BLaER1 treated with 17β-estradiol and CSF1 and Interleukin-3, amounts not matched to agents 10 nM and 100 nM (cell line): ENCODE measurements around the gene CFAP100.

Experiments used
- H3K27ac ChIP-seq, 11 experiments: shearing (Covaris generic); formaldehyde crosslinking; 2 replicates each; pipeline ENCODE4 v1.8.1; 2022
- H3K27me3 ChIP-seq, 11 experiments: shearing (Covaris generic); formaldehyde crosslinking; 2 replicates each; pipeline ENCODE4 v1.8.1; 2022
- H3K36me3 ChIP-seq, 11 experiments: shearing (Covaris generic); formaldehyde crosslinking; 2 replicates each; pipeline ENCODE4 v1.8.1; 2022
- H3K4me1 ChIP-seq, 10 experiments: shearing (Covaris generic); formaldehyde crosslinking; 2 replicates each; pipeline ENCODE4 v1.8.1; 2022
- H3K4me2 ChIP-seq, 11 experiments: shearing (Covaris generic); formaldehyde crosslinking; 2 replicates each; pipeline ENCODE4 v1.8.1; 2022
- H3K4me3 ChIP-seq, 10 experiments: shearing (Covaris generic); formaldehyde crosslinking; 2 replicates each; pipeline ENCODE4 v1.8.1; 2022
- H3K9ac ChIP-seq, 11 experiments: shearing (Covaris generic); formaldehyde crosslinking; 2 replicates each; pipeline ENCODE4 v1.8.1; 2022
- H3K9me3 ChIP-seq, 11 experiments: shearing (Covaris generic); formaldehyde crosslinking; replicated peaks in 1 of 11; 2 replicates each; pipeline ENCODE4 v1.8.1; 2022
- H4K20me1 ChIP-seq, 11 experiments: shearing (Covaris generic); formaldehyde crosslinking; 2 replicates each; pipeline ENCODE4 v1.8.1; 2022
- Cebpa-rat ChIP-seq, 11 experiments: shearing (Covaris generic); IDR thresholded peaks; 2 replicates each; pipeline ENCODE4 v1.8.1; 2022

CFAP100 gene

DNA sequence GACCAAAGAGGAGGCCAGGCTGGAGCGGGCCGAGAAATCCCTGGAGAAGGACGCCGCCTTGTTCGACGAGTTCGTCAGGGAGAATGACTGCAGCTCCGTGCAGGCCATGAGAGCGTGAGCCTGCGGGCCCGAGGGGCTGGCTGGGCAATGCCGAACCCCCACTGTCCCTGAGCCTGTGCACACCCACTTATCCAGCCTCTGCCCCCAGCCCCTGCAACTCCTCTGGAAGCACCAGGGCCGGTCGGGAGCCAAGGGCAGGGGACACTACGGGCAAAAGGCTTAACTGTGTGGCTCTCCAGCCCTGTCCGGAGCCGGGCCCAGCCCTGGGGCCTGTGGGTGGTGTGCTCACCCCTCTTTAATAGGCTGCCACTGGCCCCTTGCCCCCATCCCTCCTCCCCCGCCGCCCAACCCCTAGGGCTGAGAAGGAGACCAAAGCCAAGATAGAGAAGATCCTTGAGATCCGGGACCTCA lies 24.0 kb downstream of the CFAP100 start:
- H4K20me1 ChIP-seq = peaks cover 0 to 26% (median 0%) of the 10 kb centered on the region in 11 experiments; a peak in 3 of 22 replicates
- TF ChIP-seq Cebpa-rat (IDR thresholded peaks at IDR 0.05) = no peak
- no peaks in the 10 kb centered on the region for H3K36me3 ChIP-seq
- H3K27ac ChIP-seq = no peak overlapping the region
- no peak overlapping the region for H3K4me2 ChIP-seq
- H3K27me3 ChIP-seq = peaks cover 0 to 7% (median 0%) of the 10 kb centered on the region in 11 experiments; a peak in 2 of 22 replicates
- no peak overlapping the region for H3K4me3 ChIP-seq
- no peak overlapping the region for H3K9ac ChIP-seq
- no peaks in the 10 kb centered on the region for H3K4me1 ChIP-seq
- no peaks in the 10 kb centered on the region for H3K9me3 ChIP-seq

DNA sequence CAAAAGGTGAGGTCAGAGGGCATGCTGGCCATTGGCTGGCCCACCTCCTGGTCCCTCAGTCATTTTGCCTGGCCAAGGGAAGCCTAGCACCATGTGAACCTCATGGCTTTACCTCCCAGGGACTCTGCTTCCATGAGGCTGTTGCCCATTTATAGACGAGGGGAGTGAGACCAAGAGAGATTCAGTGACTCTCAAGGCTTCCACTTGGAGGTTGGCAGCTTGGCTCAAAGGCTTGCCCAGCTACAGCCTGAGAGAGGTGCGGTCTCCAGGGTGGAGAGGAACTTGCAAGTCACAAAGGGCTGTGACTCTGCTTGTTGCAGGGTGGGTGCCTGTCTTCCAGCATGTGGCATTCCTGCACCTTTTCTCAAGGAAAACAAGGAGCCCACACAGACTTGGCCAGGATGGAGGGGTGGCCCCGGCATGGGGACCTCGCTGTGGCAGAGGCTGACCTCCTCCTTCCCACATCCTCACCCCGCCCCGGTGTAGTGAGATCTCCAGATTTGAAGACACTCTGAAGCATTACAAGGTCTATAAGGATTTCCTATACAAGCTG lies 24.5 kb downstream of the CFAP100 start:
- no peak for TF ChIP-seq Cebpa-rat (IDR thresholded peaks at IDR 0.05)
- Histone ChIP-seq H3K36me3 (no peaks in the 10 kb centered on the region), H3K27ac (no peak overlapping the region), H3K27me3 (peaks cover 0 to 7% (median 0%) of the 10 kb centered on the region in 11 experiments; a peak in 2 of 22 replicates), H3K4me3 (no peak overlapping the region), H3K9me3 (no peaks in the 10 kb centered on the region), H3K4me1 (no peaks in the 10 kb centered on the region), H3K9ac (no peak overlapping the region), H3K4me2 (no peak overlapping the region), H4K20me1 (peaks cover 0 to 26% (median 0%) of the 10 kb centered on the region in 11 experiments; a peak in 3 of 22 replicates)

DNA sequence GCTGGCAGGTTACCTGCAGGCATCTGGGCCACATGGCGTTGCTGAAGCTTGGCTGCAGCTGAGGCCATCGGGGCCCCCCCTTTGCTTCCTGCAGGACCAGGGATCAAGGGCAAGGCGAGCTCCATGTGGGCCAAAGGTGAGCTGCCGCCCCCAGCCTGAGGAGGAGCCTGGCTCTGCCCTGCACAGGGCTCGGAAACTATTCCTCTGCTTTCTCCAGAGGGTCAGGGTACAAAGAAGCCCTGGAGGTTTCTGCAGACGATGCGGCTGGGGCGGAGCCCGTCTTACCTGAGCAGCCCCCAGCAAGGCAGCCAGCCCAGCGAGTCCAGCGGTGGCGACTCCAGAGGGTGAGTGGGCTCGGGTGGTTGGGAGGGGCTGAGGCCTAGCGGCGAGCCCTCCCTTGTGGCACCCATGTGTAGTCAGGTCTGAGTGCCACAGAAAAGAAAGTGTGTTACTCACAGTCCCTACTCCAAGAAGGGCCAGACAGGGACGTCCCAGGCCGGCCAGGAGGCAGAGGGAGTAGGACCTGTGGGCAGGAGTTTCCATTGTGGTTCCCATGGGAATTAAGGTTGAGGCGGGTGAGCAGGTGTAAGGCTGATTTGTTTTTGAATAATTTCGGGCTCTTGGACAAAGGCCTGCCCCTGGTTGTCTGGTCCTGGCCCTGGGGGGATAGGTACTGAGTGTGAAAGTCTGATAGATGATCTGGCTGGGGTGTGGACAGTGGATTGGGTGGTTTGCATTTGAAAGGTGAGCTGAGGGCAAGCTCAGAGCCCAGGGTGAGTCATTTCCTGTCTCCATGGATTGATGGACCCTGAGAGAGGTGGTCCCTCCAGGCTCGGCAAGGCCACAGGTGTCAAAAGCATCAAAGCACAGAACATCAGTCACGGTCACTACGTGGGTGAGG lies 25.4 kb downstream of the CFAP100 start:
- Histone ChIP-seq H4K20me1 (peaks cover 0 to 26% (median 0%) of the 10 kb centered on the region in 11 experiments; a peak in 3 of 22 replicates), H3K27me3 (peaks cover 0 to 7% (median 0%) of the 10 kb centered on the region in 11 experiments; a peak in 2 of 22 replicates), H3K4me1 (no peaks in the 10 kb centered on the region), H3K9me3 (peaks cover 0 to 5% (median 0%) of the 10 kb centered on the region in 11 experiments; a peak in 2 of 22 replicates), H3K4me3 (no peak overlapping the region), H3K4me2 (no peak overlapping the region), H3K27ac (no peak overlapping the region), H3K36me3 (0 out of 22 replicates have a peak, but pooled peaks cover 0 to 5% (median 0%) of the 10 kb centered on the region in 11 experiments), H3K9ac (no peak overlapping the region)
- no peak for TF ChIP-seq Cebpa-rat (IDR thresholded peaks at IDR 0.05)

DNA sequence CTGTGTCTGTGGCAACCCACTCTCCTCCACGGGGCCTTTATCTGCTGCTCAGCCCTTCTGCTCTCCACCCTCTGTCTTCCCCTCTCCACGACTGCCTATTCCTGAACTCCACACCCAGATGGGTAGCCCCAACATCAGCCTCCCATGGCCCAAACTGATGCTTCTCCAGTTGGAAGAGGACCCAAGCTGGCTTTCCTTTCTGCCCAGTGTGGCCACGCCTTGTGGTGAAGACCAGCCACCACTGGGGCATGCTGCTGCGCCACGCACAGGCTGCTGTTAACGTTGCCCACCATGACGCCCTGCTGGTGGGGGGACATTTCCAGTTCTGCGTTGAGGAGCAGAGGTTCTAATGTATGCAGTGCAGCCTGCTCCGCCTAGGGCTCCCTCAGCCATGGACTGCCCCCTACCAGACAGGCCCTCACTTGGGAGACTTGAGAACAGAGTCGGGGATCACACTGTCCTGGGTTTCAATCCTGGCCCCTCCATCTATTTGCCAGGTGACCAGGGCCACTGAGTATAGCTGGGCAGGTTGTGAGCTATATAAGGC lies 26.9 kb downstream of the CFAP100 start:
- H3K36me3 ChIP-seq = 0 out of 22 replicates have a peak, but pooled peaks cover 0 to 5% (median 0%) of the 10 kb centered on the region in 11 experiments
- no peak overlapping the region for H3K27ac ChIP-seq
- H3K9me3 ChIP-seq = peaks cover 8 to 20% (median 13%) of the 10 kb centered on the region in 11 experiments
- no peaks in the 10 kb centered on the region for H3K4me1 ChIP-seq
- no peak overlapping the region for H3K4me2 ChIP-seq
- peaks cover 0 to 18% (median 0%) of the 10 kb centered on the region in 11 experiments; a peak in 3 of 22 replicates for H4K20me1 ChIP-seq
- 0 out of 22 replicates have a peak, but pooled peaks cover 0 to under 1% (median 0%) of the 10 kb centered on the region in 11 experiments for H3K27me3 ChIP-seq
- no peak for TF ChIP-seq Cebpa-rat (IDR thresholded peaks at IDR 0.05)
- no peak overlapping the region for H3K4me3 ChIP-seq
- H3K9ac ChIP-seq = no peak overlapping the region

DNA sequence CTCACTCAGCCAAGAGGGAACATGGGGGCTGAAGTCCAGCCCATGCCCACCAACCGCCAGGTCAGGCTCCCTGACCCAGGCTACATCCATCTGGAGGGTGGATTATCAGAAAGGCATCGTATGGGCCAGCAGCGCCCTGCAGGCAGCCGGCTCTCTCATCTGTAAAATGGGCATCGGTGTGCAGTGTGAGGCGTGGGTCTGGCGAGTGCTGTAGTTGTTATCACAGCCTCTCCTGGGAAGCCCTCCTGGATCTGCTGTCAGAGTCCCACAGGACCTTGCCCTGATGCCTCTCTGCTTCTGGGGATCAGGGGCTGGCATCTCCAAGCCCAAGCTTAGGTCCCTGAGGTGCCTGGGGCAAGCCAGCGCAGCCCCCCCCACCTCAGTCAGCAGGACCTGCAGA lies 27.4 kb downstream of the CFAP100 start:
- no peak overlapping the region for H3K27ac ChIP-seq
- no peak for TF ChIP-seq Cebpa-rat (IDR thresholded peaks at IDR 0.05)
- no peak overlapping the region for H3K9ac ChIP-seq
- no peak overlapping the region for H3K4me3 ChIP-seq
- peaks cover 0 to 17% (median 0%) of the 10 kb centered on the region in 11 experiments; a peak in 3 of 22 replicates for H4K20me1 ChIP-seq
- 0 out of 22 replicates have a peak, but pooled peaks cover 0 to 5% (median 0%) of the 10 kb centered on the region in 11 experiments for H3K36me3 ChIP-seq
- no peaks in the 10 kb centered on the region for H3K4me1 ChIP-seq
- peaks cover 12 to 24% (median 16%) of the 10 kb centered on the region in 11 experiments for H3K9me3 ChIP-seq
- no peaks in the 10 kb centered on the region for H3K27me3 ChIP-seq
- no peak overlapping the region for H3K4me2 ChIP-seq

DNA sequence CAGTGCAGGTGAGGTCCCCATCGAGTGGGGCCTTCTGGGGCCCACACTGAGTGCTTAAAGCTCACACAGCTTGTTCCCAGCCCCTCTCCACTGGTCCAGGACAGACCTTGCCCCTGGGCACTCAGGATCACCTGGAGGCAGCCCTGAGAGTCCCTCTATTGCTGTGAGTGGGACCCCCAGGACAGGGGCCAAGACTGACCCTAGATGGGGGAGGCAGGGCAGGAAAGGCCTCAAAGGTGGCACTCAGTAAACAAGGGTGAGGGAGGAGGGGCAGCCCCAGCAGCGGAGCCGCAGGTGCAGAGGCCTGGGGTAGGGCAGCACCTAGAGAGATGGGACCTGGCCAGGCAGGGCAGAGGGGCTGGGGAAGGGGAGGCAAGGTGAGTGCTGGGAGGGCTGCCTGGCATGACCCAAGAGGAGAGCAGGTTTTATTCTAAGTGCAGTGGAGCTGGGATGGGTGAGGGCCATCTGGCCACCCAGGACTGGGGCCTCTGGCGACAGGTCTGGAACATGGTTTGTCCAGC lies 27.9 kb downstream of the CFAP100 start:
- Histone ChIP-seq H3K9ac (no peak overlapping the region), H4K20me1 (peaks cover 0 to 15% (median 0%) of the 10 kb centered on the region in 11 experiments; a peak in 3 of 22 replicates), H3K9me3 (peaks cover 16 to 29% (median 21%) of the 10 kb centered on the region in 11 experiments), H3K4me1 (no peaks in the 10 kb centered on the region), H3K27ac (no peak overlapping the region), H3K4me3 (no peak overlapping the region), H3K36me3 (0 out of 22 replicates have a peak, but pooled peaks cover 0 to 5% (median 0%) of the 10 kb centered on the region in 11 experiments), H3K4me2 (no peak overlapping the region), H3K27me3 (no peaks in the 10 kb centered on the region)
- TF ChIP-seq Cebpa-rat (IDR thresholded peaks at IDR 0.05) = no peak

DNA sequence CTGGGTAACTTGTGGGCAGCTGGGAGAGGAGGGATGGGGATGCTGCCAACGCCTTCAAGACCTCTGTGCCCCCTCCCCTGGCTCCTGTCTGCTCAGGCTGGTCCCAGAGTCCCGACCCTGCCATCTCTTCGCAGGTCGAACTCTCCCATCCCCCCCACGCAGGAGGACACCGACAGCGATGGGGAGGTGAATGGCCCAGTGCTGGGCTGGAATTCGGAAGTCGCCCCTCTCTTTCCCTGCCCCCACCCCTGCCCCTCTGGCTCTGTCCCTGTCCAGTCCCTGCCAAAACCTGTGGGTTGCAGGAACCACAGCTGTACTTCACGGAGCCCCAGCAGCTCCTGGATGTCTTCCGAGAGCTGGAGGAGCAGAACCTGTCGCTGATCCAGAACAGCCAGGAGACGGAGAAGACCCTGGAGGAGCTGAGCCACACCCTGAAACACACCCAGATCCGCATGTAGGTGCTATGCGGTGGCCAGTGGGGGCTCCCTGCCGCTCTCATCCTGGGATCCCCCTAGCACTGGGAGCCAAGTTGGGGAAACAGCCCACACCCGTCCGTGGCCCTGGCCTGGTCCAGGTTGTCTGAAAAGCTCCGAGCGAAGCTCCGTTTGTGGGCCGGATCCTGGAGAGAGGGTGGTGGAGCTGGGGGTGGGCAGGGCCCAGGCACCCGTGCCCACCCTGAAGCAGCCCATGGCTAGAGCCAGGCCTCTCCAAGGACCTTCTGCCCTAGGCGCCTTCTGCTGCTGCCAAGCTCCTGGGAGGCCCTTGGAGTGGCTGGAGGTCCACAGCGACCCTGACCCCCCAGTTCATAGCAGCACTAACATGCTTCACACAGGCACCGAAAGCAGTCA lies 28.7 kb downstream of the CFAP100 start:
- no peaks in the 10 kb centered on the region for H3K4me1 ChIP-seq
- peaks cover 16 to 35% (median 25%) of the 10 kb centered on the region in 11 experiments for H3K9me3 ChIP-seq
- no peaks in the 10 kb centered on the region for H3K27me3 ChIP-seq
- no peak overlapping the region for H3K4me2 ChIP-seq
- peaks cover 0 to 7% (median 0%) of the 10 kb centered on the region in 11 experiments; a peak in 3 of 22 replicates for H4K20me1 ChIP-seq
- TF ChIP-seq Cebpa-rat (IDR thresholded peaks at IDR 0.05) = no peak
- 0 out of 22 replicates have a peak, but pooled peaks cover 0 to 5% (median 0%) of the 10 kb centered on the region in 11 experiments for H3K36me3 ChIP-seq
- no peak overlapping the region for H3K4me3 ChIP-seq
- H3K9ac ChIP-seq = no peak overlapping the region
- no peak overlapping the region for H3K27ac ChIP-seq
